DMS79 treated with DMSO at 0.1 percent for 48 hours (cell line): ENCODE results near the gene BDH1.
"Not testable (repeated sequence)": the region's sequence is repeated elsewhere in the genome, so short reads cannot be mapped to it uniquely, and the experiment has no call there.

Experiments
- DNase-seq: peaks from one replicate; lab custom pipeline; 2025; lab: John Stamatoyannopoulos, UW

BDH1 gene

GRCh38 chr3:197520311-197521276, 35.2 kb downstream of the BDH1 start:
- no peak for DNase-seq

- no peak for DNase-seq
Observed at GRCh38 chr3:197519801-197520211, 36.0 kb downstream of the BDH1 start.

- DNase-seq = no peak
Observed at GRCh38 chr3:197518881-197519421, 36.8 kb downstream of the BDH1 start.

GRCh38 chr3:197517922-197518683, 37.7 kb downstream of the BDH1 start:
- DNase-seq = not testable (repeated sequence)

GRCh38 chr3:197516890-197517606, 38.7 kb downstream of the BDH1 start:
- not testable (repeated sequence) for DNase-seq

- DNase-seq = no peak
Observed at GRCh38 chr3:197516517-197516889, 39.3 kb downstream of the BDH1 start.

GRCh38 chr3:197514786-197515355, 40.9 kb downstream of the BDH1 start:
- no peak for DNase-seq

GRCh38 chr3:197513953-197514785, 41.6 kb downstream of the BDH1 start:
- DNase-seq = no peak

GRCh38 chr3:197512691-197513571, 42.8 kb downstream of the BDH1 start:
- no peak for DNase-seq

GRCh38 chr3:197511853-197512635, 43.7 kb downstream of the BDH1 start:
- no peak for DNase-seq

- DNase-seq = no peak
Observed at GRCh38 chr3:197511130-197511529, 44.6 kb downstream of the BDH1 start.

- no peak for DNase-seq
Observed at GRCh38 chr3:197510642-197511018, 45.1 kb downstream of the BDH1 start.

- no peak for DNase-seq
Observed at GRCh38 chr3:197508924-197509775, 46.6 kb downstream of the BDH1 start.

- peak; percentile 49 for DNase-seq
Observed at GRCh38 chr3:197508461-197508860, 47.3 kb downstream of the BDH1 start.

- no peak for DNase-seq
Observed at GRCh38 chr3:197508051-197508451, 47.7 kb downstream of the BDH1 start.

GRCh38 chr3:197507541-197507940, 48.2 kb downstream of the BDH1 start:
- DNase-seq = no peak

GRCh38 chr3:197507081-197507480, 48.7 kb downstream of the BDH1 start:
- peak; percentile 67 for DNase-seq
